Vagina (tissue), 2 donors: ENCODE measurements around the gene CDK16. TPM values are rescaled to one million over a fixed set of nuclear protein-coding genes. Genes with fewer than 3 reads are reported as not detected.

Source experiments
- DNase-seq, 2 donors: peaks; one replicate each; pipeline ENCODE4 v3.0.0-alpha.2; 2017; ENCODE audit errors: extremely low spot score in 2 of 2
- H3K27ac ChIP-seq: fragments of 200-600 bp; sonication (generic); one replicate; pipeline ENCODE4 v1.5.1; 2019
- H3K27me3 ChIP-seq: fragments of 200-600 bp; sonication (generic); one replicate; pipeline ENCODE4 v1.5.1; 2019
- H3K36me3 ChIP-seq, 2 donors: fragments of 200-600 bp; sonication (generic); one replicate each; pipeline ENCODE4 v1.5.1; 2017 to 2019
- H3K4me1 ChIP-seq: fragments of 200-600 bp; sonication (generic); one replicate; pipeline ENCODE4 v1.5.1; 2019
- H3K4me3 ChIP-seq, 2 donors: fragments of 200-600 bp; sonication (generic); 1 replicate in 1 of 2; 2 replicates in 1 of 2; pipeline ENCODE4 v1.5.1; 2016 to 2019
- H3K9me3 ChIP-seq: fragments of 200-600 bp; sonication (generic); one replicate; pipeline ENCODE4 v1.5.1; 2019
- CTCF ChIP-seq, 3 experiments: fragments of 450-650 bp in 2 of 3; fragments of 200-600 bp in 1 of 3; sonication (generic) in 1 of 3; IDR thresholded peaks; one replicate each; pipeline ENCODE4 v1.5.1; 2017 to 2019; ENCODE audit warnings: antibody characterized with exemption in 3 of 3, mild to moderate bottlenecking in 2 of 3, moderate library complexity in 2 of 3
- POLR2A ChIP-seq, 2 donors: fragments of 450-650 bp; IDR thresholded peaks; one replicate each; pipeline ENCODE4 v1.6.1; 2017; ENCODE audit warnings: antibody characterized with exemption in 2 of 2, mild to moderate bottlenecking in 2 of 2, moderate library complexity in 2 of 2
- POLR2AphosphoS5 ChIP-seq, 2 donors: sonication (generic); formaldehyde crosslinking; IDR thresholded peaks; one replicate each; pipeline ENCODE4 v1.9.0; 2017; ENCODE audit warnings: antibody characterized with exemption in 2 of 2, mild to moderate bottlenecking in 2 of 2, low read depth in 1 of 2; ENCODE audit not compliant: insufficient read depth in 1 of 2
- intact Hi-C: fragments of 100-400 bp; cut with DNase I; formaldehyde crosslinking; loops from one replicate; pipeline ENCODE4 v1.15.1; 2023
- total RNA-seq: library from RNA; depleted of rRNA; stranded (reverse); fragments of >200 nt; gene quantifications from one replicate; pipeline ENCODE4 v1.2.3, GENCODE V29; 2016

Gene CDK16
- total RNA-seq, 1 donor from 2014 or later: 73.9 TPM

GRCh38 chrX:47190445-47191269 is 27.8 kb upstream of the CDK16 start:
- Histone ChIP-seq H3K9me3 (no peaks in the 10 kb centered on the region), H3K4me3 (peak overlapping the region; percentile 38 to 51), H3K36me3 (peaks cover 0 to 6% of the 10 kb centered on the region in 2 donors), H3K4me1 (peaks cover 15% of the 10 kb centered on the region), H3K27me3 (no peaks in the 10 kb centered on the region), H3K27ac (peak overlapping the region; percentile 46)
- TF ChIP-seq POLR2A (IDR thresholded peaks at IDR 0.05) (no peak), POLR2AphosphoS5 (IDR thresholded peaks at IDR 0.05; ENCODE audit: insufficient read depth in 1 of 2, low read depth in 1 of 2) (peak; percentile 77 to 84), CTCF (IDR thresholded peaks at IDR 0.05) (no peak)
- intact Hi-C loops: loop anchor here (10.0 kb wide), 1 partner anchor 334 kb away; no protein-coding TSS in a partner anchor
- DNase-seq: no peak

- Histone ChIP-seq H3K27me3 (no peaks in the 10 kb centered on the region), H3K9me3 (no peaks in the 10 kb centered on the region), H3K4me3 (peak overlapping the region; percentile 38 to 51), H3K36me3 (peaks cover 0 to under 1% of the 10 kb centered on the region in 2 donors), H3K4me1 (peaks cover 22% of the 10 kb centered on the region), H3K27ac (peak overlapping the region; percentile 46)
- DNase-seq: no peak
- TF ChIP-seq CTCF (IDR thresholded peaks at IDR 0.05) (no peak), POLR2A (IDR thresholded peaks at IDR 0.05) (no peak), POLR2AphosphoS5 (IDR thresholded peaks at IDR 0.05; ENCODE audit: insufficient read depth in 1 of 2, low read depth in 1 of 2) (no peak)
- intact Hi-C loops: loop anchor here (10.0 kb wide), 1 partner anchor 333 kb away; no protein-coding TSS in a partner anchor
Measured at GRCh38 chrX:47191331-47191730, 27.1 kb upstream of the CDK16 start.

GRCh38 chrX:47191806-47192401 is 26.6 kb upstream of the CDK16 start:
- Histone ChIP-seq H3K27me3 (no peaks in the 10 kb centered on the region), H3K4me3 (peak overlapping the region; percentile 38 to 51), H3K27ac (no peak overlapping the region), H3K36me3 (no peaks in the 10 kb centered on the region), H3K9me3 (no peaks in the 10 kb centered on the region), H3K4me1 (peaks cover 28% of the 10 kb centered on the region)
- TF ChIP-seq POLR2AphosphoS5 (IDR thresholded peaks at IDR 0.05; ENCODE audit: insufficient read depth in 1 of 2, low read depth in 1 of 2) (no peak), POLR2A (IDR thresholded peaks at IDR 0.05) (no peak), CTCF (IDR thresholded peaks at IDR 0.05) (no peak)
- DNase-seq: no peak
- intact Hi-C loops: loop anchor here (2.0 to 10.0 kb wide), 2 partner anchors 193 to 333 kb away; no protein-coding TSS in a partner anchor

- Histone ChIP-seq H3K27me3 (no peaks in the 10 kb centered on the region), H3K9me3 (no peaks in the 10 kb centered on the region), H3K36me3 (peaks cover 0 to 5% of the 10 kb centered on the region in 2 donors), H3K4me1 (peaks cover 44% of the 10 kb centered on the region), H3K4me3 (peak within 1 kb of the TSS; percentile 87 to 94), H3K27ac (peak within 1 kb of the TSS; percentile 97)
- DNase-seq: peak in 1 of 2 donors; percentile 98
- TF ChIP-seq CTCF (IDR thresholded peaks at IDR 0.05) (peak; percentile 61 to 96 (median 85)), POLR2AphosphoS5 (IDR thresholded peaks at IDR 0.05; ENCODE audit: insufficient read depth in 1 of 2, low read depth in 1 of 2) (peak; percentile 95 to 98), POLR2A (IDR thresholded peaks at IDR 0.05) (peak in 1 of 2 donors; percentile 82)
- intact Hi-C loops: loop anchor here (2.0 to 10.0 kb wide), 2 partner anchors 191 to 331 kb away; no protein-coding TSS in a partner anchor
Measured at GRCh38 chrX:47193475-47194193, 24.8 kb upstream of the CDK16 start, which contains the start of gene UBA1. Gene UBA1, plus strand, starts transcription at chrX:47193829. Its CDS starts 4,974 bp downstream, at chrX:47198803.
